H1 (cell line): Measurements from ENCODE around the gene AHR. TPM values are rescaled to one million over a fixed set of nuclear protein-coding genes. Genes with fewer than 3 reads are reported as not detected.
A peak's percentile ranks its signal among the peaks of the same experiment; 100 is the strongest.

ENCODE experiments used
- CTCF ChIA-PET: fragments of 300-600 bp; sonication (Branson Sonifier 250); formaldehyde crosslinking; loops from one replicate; lab custom pipeline; 2021; ENCODE audit not compliant: partially characterized antibody; lab: Charles Lee
- POLR2A ChIA-PET: fragments of 300-600 bp; sonication (Branson Sonifier 250); formaldehyde crosslinking; loops from one replicate; lab custom pipeline; 2021; ENCODE audit warnings: inconsistent platforms; ENCODE audit not compliant: partially characterized antibody; lab: Charles Lee
- DNase-seq, 2 experiments: peaks; one replicate each; pipeline versions ENCODE4 v3.0.0 to v3.0.0-alpha.2; 2010 to 2022; ENCODE audit warnings: low spot score in 2 of 2, low read depth in 1 of 2, mixed read lengths in 1 of 2
- FAIRE-seq: peaks from 2 replicates; lab custom pipeline; 2011; peaks lifted over from hg19 to GRCh38; lab: Jason Lieb, UNC
- H2AFZ ChIP-seq: 2 replicates; pipeline ENCODE4 v1.8.1; 2012; ENCODE audit warnings: low read length, inconsistent platforms
- H2AK5ac ChIP-seq: 2 replicates; pipeline ENCODE4 v1.6.1; 2013; ENCODE audit warnings: low read depth, low read length
- H2BK120ac ChIP-seq: replicated peaks from 2 replicates; pipeline ENCODE3; 2013; ENCODE audit warnings: low read depth, low read length, inconsistent platforms
- H2BK12ac ChIP-seq: 2 replicates; pipeline ENCODE4 v1.6.1; 2013; ENCODE audit warnings: low read depth, low read length
- H2BK15ac ChIP-seq: 2 replicates; pipeline ENCODE4 v1.6.1; 2013; ENCODE audit warnings: low read length
- H2BK20ac ChIP-seq: 2 replicates; pipeline ENCODE4 v1.6.1; 2013; ENCODE audit warnings: low read length
- H2BK5ac ChIP-seq: 2 replicates; pipeline ENCODE4 v1.6.1; 2013; ENCODE audit warnings: low read depth, low read length
- H3K14ac ChIP-seq: 2 replicates; pipeline ENCODE4 v1.6.1; 2013; ENCODE audit warnings: inconsistent platforms; ENCODE audit not compliant: insufficient read length
- H3K18ac ChIP-seq: 2 replicates; pipeline ENCODE4 v1.6.1; 2013; ENCODE audit warnings: low read length; ENCODE audit errors: extremely low read depth
- H3K23ac ChIP-seq: 2 replicates; pipeline ENCODE4 v1.6.1; 2013; ENCODE audit warnings: inconsistent platforms; ENCODE audit not compliant: insufficient read length
- H3K23me2 ChIP-seq: 2 replicates; pipeline ENCODE4 v1.6.1; 2013; ENCODE audit warnings: low read depth, low read length
- H3K27ac ChIP-seq: 2 replicates; pipeline ENCODE4 v1.6.1; 2011; ENCODE audit warnings: low read depth, low read length, inconsistent platforms
- H3K27me3 ChIP-seq, 4 experiments: replicated peaks in 1 of 4; 1 replicate in 1 of 4; 2 replicates in 3 of 4; pipeline versions ENCODE4 v1.6.1 to v1.8.1; 2011 to 2013; ENCODE audit warnings: low read length in 3 of 4, mild to moderate bottlenecking in 3 of 4, inconsistent platforms in 2 of 4, mixed read lengths in 2 of 4, moderate library complexity in 1 of 4; ENCODE audit not compliant: control insufficient read depth in 3 of 4, insufficient read depth in 3 of 4; ENCODE audit errors: extremely low read depth in 1 of 4
- H3K36me3 ChIP-seq, 4 experiments: 2 replicates each; pipeline versions ENCODE4 v1.6.1 to v1.8.1; 2011 to 2013; ENCODE audit warnings: mild to moderate bottlenecking in 4 of 4, low read length in 3 of 4, moderate library complexity in 2 of 4, control low read depth in 1 of 4, inconsistent platforms in 1 of 4; ENCODE audit not compliant: insufficient read depth in 4 of 4, control insufficient read depth in 2 of 4
- H3K4ac ChIP-seq: replicated peaks from 2 replicates; pipeline ENCODE3; 2013; ENCODE audit warnings: low read length, low read depth, mixed read lengths, inconsistent platforms; ENCODE audit not compliant: insufficient read length
- H3K4me1 ChIP-seq, 4 experiments: replicated peaks in 1 of 4; 1 replicate in 1 of 4; 2 replicates in 3 of 4; pipeline versions ENCODE4 v1.6.1 to v1.8.1; 2011 to 2013; ENCODE audit warnings: low read length in 3 of 4, inconsistent platforms in 2 of 4, mixed read lengths in 1 of 4; ENCODE audit not compliant: insufficient read depth in 4 of 4, control insufficient read depth in 3 of 4
- H3K4me2 ChIP-seq, 2 experiments: 2 replicates each; pipeline versions ENCODE4 v1.6.1 to v1.8.1; 2011 to 2013; ENCODE audit warnings: low read depth in 2 of 2, low read length in 2 of 2, control low read depth in 1 of 2, inconsistent platforms in 1 of 2, mild to moderate bottlenecking in 1 of 2; ENCODE audit not compliant: insufficient read depth in 1 of 2
- H3K4me3 ChIP-seq, 4 experiments: fragments of 200-600, 300-600 bp in 1 of 4; sonication (generic), shearing (Covaris generic), sonication (Bioruptor Twin) in 1 of 4; 2 replicates each; pipeline versions ENCODE4 v1.5.1 to v1.8.1; 2011 to 2016; ENCODE audit warnings: low read length in 4 of 4, low read depth in 3 of 4, control low read depth in 2 of 4, inconsistent platforms in 2 of 4, mild to moderate bottlenecking in 2 of 4, mixed read lengths in 1 of 4, moderate library complexity in 1 of 4; ENCODE audit not compliant: insufficient read depth in 2 of 4; ENCODE audit errors: extremely low read depth in 1 of 4
- H3K56ac ChIP-seq: replicated peaks from 2 replicates; pipeline ENCODE3; 2013; ENCODE audit warnings: low read depth, mild to moderate bottlenecking, mixed read lengths, low read length, inconsistent platforms; ENCODE audit not compliant: insufficient read length
- H3K79me1 ChIP-seq: 2 replicates; pipeline ENCODE4 v1.6.1; 2013; ENCODE audit warnings: low read depth, low read length, control low read depth
- H3K79me2 ChIP-seq, 2 experiments: 2 replicates each; pipeline versions ENCODE4 v1.6.1 to v1.8.1; 2012 to 2013; ENCODE audit warnings: low read length in 2 of 2, mild to moderate bottlenecking in 2 of 2, inconsistent platforms in 1 of 2; ENCODE audit not compliant: insufficient read depth in 2 of 2, control insufficient read depth in 1 of 2
- H3K9ac ChIP-seq, 4 experiments: replicated peaks in 1 of 4; 1 replicate in 1 of 4; 2 replicates in 3 of 4; pipeline versions ENCODE4 v1.6.1 to v1.8.1; 2011 to 2013; ENCODE audit warnings: low read depth in 3 of 4, low read length in 3 of 4, control low read depth in 2 of 4, mild to moderate bottlenecking in 2 of 4, moderate library complexity in 2 of 4, inconsistent platforms in 1 of 4; ENCODE audit errors: extremely low read depth in 1 of 4
- H3K9me3 ChIP-seq, 2 experiments: 2 replicates each; pipeline versions ENCODE4 v1.6.1 to v1.8.1; 2012 to 2013; ENCODE audit warnings: mild to moderate bottlenecking in 2 of 2, moderate library complexity in 2 of 2, control low read depth in 1 of 2, inconsistent platforms in 1 of 2, low read depth in 1 of 2, low read length in 1 of 2, mixed read lengths in 1 of 2; ENCODE audit not compliant: insufficient read depth in 2 of 2
- H4K20me1 ChIP-seq, 2 experiments: replicated peaks in 1 of 2; 2 replicates each; pipeline versions ENCODE3 to v1.8.1; 2011 to 2013; ENCODE audit warnings: inconsistent platforms in 2 of 2, low read length in 2 of 2, mild to moderate bottlenecking in 1 of 2; ENCODE audit not compliant: insufficient read depth in 2 of 2, control insufficient read depth in 1 of 2
- H4K5ac ChIP-seq: 2 replicates; pipeline ENCODE4 v1.6.1; 2013; ENCODE audit warnings: low read length, low read depth, mixed read lengths, inconsistent platforms; ENCODE audit not compliant: insufficient read length
- H4K8ac ChIP-seq: 2 replicates; pipeline ENCODE4 v1.8.0; 2013; ENCODE audit warnings: mild to moderate bottlenecking, moderate library complexity, low read length, inconsistent platforms; ENCODE audit not compliant: insufficient read depth; ENCODE audit errors: extremely low read depth
- H4K91ac ChIP-seq: replicated peaks from 2 replicates; pipeline ENCODE3; 2013; ENCODE audit warnings: low read length, mixed read lengths, inconsistent platforms; ENCODE audit not compliant: insufficient read length
- KDM1A ChIP-seq: fragments of 200-600, 300-600 bp; sonication (generic); IDR thresholded peaks from 2 replicates; pipeline ENCODE4 v1.7.1; 2016; ENCODE audit warnings: mild to moderate bottlenecking, low read length, borderline replicate concordance
- polyA plus RNA-seq, 7 experiments: library from polyadenylated mRNA; depleted of rRNA in 3 of 7; stranded (reverse) in 5 of 7; unstranded in 2 of 7; fragments of >200 nt in 5 of 7; fragments of 200-250 nt in 2 of 7; gene quantifications; 1 replicate in 5 of 7; 2 replicates in 1 of 7; 4 replicates in 1 of 7; pipeline versions ENCODE4 v1.2.1 to v1.2.3, GENCODE V29; 2011 to 2013; ENCODE audit warnings: missing spikeins in 2 of 7, mixed read lengths in 2 of 7
- total RNA-seq: library from RNA; stranded (reverse); fragmentation: NEBNext Ultra II Directional; extraction: Animal tissue kit (Norgen Biotek cat#: 25700); gene quantifications from 2 replicates; pipeline ENCODE4 v1.2.1, GENCODE V29; 2021

Gene AHR
- total and polyA plus RNA-seq, 2 of the 8 experiments (the other 6 are each of a cell fraction or from before 2014, with no cell fraction given) = 1.4 to 9.7 TPM

DNA sequence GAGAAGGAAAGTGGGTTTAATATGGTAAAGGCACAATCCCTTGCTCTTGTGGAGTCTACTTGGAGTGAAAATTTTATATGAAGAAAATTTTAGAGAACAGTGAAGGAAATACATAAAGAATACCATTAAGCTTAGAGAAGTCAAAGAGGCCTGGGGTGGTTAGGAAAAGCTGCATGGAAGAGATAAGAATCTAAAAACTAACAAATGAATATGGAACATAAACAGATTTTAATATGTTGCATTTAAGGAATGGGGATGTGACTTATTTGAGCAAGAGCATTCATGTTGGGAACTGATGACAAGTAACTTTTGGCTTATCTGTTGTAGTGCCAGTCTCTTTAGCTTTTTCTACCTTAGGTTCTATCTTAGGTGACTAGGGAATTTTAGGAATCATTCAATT, 31.0 kb downstream of the AHR start:
- ChIA-PET POLR2A (no interaction called here), CTCF (interaction anchor here (1.0 kb wide), 1 partner anchor 318 kb away, joined by 3 read pairs; no protein-coding TSS in a partner anchor)
- no peak for FAIRE-seq
- Histone ChIP-seq H3K4me3 (no peak overlapping the region), H4K20me1 (peaks cover 0 to 1% of the 10 kb centered on the region in 2 experiments), H3K9ac (peak overlapping the region in 1 of 4 experiments; percentile 61; a peak in 1 of 7 replicates), H3K23ac (no peak overlapping the region), H3K27me3 (no peaks in the 10 kb centered on the region), H4K8ac (no peak overlapping the region), H2BK20ac (no peak overlapping the region), H2AFZ (no peak overlapping the region), H3K4me1 (no peaks in the 10 kb centered on the region), H2AK5ac (no peak overlapping the region), H3K14ac (no peak overlapping the region), H4K5ac (no peak overlapping the region), H3K4me2 (no peak overlapping the region), H3K9me3 (no peaks in the 10 kb centered on the region), H3K36me3 (peaks cover 0 to 13% (median 1%) of the 10 kb centered on the region in 4 experiments; a peak in 2 of 8 replicates), H3K79me2 (no peaks in the 10 kb centered on the region), H3K18ac (no peak overlapping the region), H3K4ac (no peak overlapping the region), H2BK12ac (no peak overlapping the region), H4K91ac (no peak overlapping the region), H3K56ac (no peak overlapping the region), H3K79me1 (no peaks in the 10 kb centered on the region), H2BK120ac (no peak overlapping the region), H2BK5ac (no peak overlapping the region), H2BK15ac (no peak overlapping the region), H3K27ac (no peak overlapping the region), H3K23me2 (no peaks in the 10 kb centered on the region)
- DNase-seq = no peak
- TF ChIP-seq KDM1A = no peak
